ENCODE results near the gene HSF4.

The HSF4 gene

DNA sequence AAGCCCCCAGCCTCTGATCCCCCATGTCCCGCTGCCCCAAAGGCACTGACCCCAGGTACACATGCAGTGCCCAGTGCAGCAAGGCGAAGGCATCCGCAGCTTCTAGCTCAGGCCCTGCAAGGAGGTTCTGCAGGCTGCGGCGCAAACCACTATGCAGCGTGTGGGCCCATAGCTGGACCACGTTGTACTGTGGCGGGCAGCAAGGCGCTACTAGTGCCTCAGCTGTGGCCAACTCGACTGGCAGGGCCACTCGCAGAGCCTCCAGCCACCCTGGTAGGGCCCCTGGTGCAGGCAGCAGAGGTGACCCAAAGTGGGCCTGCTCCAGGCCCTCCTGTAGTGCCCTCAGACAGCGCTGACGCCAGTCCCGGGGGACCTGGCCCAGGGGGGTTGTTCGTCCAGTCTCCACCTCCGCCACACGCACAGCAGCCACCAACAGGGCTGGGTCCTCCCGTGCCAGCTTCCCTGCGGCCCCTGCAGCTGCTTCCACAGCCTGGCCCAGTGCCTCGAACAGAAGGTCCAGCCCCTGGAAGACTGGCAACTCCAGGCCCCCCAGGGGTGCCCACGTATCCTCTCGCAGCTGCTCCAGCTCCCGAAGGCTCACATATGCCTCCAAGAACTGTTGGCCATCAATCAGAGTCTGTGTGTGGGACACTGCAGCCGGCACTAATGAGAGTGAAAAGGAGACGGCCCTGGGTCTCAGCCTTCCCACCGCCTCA, 22.8 kb downstream of the HSF4 start:
- no peak for DNase-seq

GRCh38 chr16:67188323-67188722, 23.8 kb downstream of the HSF4 start:
- no peak for DNase-seq

DNA sequence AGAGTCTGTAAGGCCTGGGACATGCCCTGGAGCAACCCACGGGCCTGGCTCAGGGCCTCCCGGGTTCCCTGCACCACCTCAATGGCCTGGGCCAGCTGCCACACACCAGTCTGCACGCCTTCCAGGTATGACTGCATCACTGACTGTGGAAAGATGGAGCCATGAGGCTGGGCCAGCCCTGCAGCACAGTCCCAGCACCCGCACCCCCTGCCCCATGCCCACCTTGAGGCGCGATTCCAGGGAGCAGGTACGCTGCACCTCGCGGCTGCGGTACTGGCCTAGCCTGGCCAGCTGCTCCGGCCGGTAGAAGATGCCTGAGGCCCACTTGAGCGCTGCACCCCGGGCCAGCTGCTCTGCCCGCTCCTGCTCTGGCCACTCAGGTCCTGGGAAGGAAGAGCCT, 24.3 kb downstream of the HSF4 start:
- no peak for DNase-seq

DNA sequence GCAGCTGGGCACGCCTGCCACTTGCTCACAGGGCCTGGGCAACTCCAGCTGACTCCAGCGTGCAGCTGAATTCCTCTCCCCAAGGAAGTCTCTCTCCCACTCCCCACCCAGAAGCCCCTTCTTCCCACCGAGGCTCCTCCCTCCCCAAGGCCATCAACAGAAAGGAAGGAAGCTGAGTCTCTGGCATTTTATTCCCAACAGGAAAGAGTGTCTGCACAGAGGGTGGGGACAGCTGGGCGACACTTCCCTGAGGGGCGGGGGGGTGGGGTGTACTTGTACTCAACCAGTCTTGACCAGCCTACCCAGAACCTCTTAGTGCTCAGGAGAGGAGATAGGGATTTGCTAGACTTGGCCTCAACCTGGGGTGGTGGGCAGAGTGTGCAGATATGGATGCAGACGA, 25.5 kb downstream of the HSF4 start, which contains the start of gene EXOC3L1:
Gene EXOC3L1, minus strand, starts transcription at position 96 of the 400 bp plus-strand sequence. CDS start 460 bp downstream, outside the sequence.
- no peak for DNase-seq

DNA sequence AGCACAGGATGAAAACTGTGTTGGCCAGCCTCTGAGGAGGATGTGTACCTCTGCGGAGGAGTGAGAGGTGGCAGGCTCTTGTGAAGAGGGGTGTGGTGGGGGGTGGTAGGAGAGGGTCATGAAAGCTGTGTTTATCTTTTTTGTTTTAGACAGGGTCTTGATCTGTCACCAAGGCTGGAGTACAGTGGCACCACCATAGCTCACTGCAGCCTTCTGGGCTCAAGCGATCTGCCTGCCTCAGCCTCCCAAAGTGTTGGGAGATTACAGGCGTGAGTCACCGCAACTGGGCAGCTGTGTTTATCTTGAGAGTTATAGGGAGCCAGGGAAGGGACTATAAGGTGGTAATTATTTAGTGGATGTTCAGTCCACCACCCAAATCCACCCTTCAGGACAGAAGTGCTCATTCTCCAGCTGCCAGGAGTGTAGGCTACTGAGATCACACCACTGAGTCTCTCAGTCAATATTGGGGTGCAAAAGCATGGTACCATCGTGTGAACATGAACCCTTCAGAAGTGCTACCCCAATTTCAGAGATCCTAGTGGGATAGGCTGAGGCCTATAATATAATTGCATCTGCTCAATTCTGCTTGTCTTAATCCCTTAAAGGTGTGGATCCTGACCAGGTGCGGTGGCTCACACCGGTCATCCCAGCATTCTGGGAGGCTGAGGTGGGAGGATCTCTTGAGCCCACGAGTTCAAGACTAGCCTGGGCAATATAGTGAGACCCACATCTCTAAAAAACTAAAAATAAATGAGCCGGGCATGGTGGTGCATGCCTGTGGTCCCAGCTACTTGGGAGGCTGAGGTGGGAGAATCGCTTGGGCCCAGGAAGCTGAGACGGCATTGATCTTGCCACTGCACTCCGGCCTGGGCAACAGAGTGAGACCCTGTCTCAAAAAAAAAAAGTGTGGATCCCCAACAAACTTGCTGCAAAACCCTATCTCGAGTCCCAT, 26.2 kb downstream of the HSF4 start:
- no peak for DNase-seq

DNA sequence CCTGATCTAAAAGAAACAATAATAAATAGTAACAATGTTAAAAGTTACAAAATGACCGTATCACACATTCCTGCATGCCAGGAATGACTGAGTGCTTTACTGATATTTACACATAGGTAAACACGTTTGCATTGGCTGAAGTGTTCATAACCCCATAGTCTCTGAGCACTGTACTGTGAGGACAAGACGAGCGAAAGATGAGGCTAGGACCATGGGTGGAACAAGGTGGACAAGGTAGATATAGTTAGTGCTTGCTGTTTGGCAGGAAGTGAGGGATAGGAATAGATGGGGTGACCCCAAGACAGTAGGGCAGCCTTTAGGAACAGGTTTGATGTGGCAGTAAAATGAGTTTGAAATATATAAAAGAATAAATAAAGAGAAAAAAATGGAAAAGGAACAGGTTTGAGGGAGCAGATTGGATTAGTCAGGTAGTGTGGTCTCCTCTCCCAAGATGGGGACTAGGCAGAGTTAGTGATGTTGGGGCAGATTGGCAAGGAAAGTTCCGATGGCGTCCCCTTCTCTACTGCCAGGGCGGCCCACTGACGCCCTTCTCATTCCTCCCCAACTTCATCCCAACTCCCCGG, 27.0 kb downstream of the HSF4 start:
- DNase-seq: no peak

GRCh38 chr16:67191995-67192681, 27.6 kb downstream of the HSF4 start, which contains the start of gene E2F4:
Gene E2F4 (plus strand): TSS chr16:67192155. CDS start chr16:67192228, 73 bp downstream.
- DNase-seq: peak; percentile 88

GRCh38 chr16:67192781-67193361, 28.3 kb downstream of the HSF4 start:
- no peak for DNase-seq

- DNase-seq: no peak
Observed at GRCh38 chr16:67193536-67193935, 29.0 kb downstream of the HSF4 start.

DNA sequence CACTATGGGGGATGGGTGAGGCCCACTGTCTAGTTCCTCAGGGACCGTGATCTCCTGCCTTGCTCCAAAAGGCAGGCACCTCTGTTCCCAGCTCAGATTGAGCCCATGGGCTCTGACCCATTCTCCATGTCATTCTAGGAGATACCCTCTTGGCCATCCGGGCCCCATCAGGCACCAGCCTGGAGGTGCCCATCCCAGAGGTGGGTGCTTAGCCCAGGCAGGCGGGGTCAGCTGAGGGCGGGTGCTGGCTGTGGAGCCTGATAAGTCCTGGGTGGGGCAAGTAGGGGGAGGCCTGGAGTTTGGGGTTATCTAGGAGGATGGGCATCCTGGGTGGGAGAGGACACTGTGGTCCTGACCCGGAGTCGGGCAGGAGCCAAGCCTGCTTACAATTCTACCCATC, 29.7 kb downstream of the HSF4 start:
- DNase-seq: no peak

DNA sequence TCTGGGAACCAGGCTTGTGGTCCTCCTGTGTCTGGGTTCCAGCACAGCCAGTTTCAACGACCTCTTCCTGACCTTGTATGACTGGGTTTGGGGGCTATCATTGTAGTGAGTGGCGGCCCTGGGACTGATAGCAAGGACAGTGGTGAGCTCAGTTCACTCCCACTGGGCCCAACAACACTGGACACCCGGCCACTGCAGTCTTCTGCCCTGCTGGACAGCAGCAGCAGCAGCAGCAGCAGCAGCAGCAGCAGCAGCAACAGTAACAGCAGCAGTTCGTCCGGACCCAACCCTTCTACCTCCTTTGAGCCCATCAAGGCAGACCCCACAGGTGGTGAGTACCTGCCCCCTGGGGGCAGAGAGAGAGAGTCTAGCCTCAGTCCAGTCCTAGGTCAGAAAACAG, 31.1 kb downstream of the HSF4 start:
- no peak for DNase-seq

- DNase-seq: no peak
Observed at GRCh38 chr16:67196881-67197280, 32.3 kb downstream of the HSF4 start.

DNA sequence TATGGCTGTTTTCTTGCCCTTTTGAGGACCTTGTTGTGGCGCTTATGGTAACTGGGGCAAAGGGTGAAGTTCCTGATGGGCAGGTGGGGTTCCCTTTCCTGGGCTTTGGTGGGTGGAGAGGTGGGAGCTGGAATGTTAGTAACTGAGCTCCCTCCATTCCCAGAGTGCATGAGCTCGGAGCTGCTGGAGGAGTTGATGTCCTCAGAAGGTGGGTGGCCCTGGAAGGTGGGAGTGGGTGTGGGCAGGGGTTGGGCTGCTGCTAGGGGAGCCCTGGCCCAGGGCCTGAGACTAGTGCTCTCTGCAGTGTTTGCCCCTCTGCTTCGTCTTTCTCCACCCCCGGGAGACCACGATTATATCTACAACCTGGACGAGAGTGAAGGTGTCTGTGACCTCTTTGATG, 33.2 kb downstream of the HSF4 start:
- no peak for DNase-seq

- peak; percentile 40 for DNase-seq
Observed at GRCh38 chr16:67198238-67198734, 33.7 kb downstream of the HSF4 start.

- DNase-seq: no peak
Observed at GRCh38 chr16:67199011-67199807, 34.7 kb downstream of the HSF4 start, which contains the start of gene ELMO3. Gene ELMO3 (plus strand): TSS chr16:67199131. CDS start chr16:67199327, 196 bp downstream.

DNA sequence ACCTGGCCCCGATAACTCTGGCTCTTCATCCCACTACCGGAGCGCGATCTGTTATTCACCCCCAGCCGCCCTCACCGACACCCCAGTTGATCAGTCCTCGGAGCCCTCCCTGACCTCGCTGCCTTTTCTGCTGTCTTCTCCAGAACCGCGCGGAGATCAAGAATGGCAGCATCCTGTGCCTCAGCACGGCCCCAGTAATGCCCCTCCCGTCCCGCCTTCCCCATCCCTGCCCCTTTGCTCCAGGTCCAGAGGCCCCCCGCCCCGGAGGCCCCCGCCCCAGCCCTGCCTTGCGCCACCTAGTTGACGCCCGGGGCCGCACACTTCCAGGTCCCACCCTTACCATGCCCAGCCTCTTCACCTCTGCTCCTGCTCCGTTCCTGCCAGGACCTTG, 35.3 kb downstream of the HSF4 start:
- DNase-seq: no peak

GRCh38 chr16:67200491-67200890, 35.9 kb downstream of the HSF4 start:
- no peak for DNase-seq

DNA sequence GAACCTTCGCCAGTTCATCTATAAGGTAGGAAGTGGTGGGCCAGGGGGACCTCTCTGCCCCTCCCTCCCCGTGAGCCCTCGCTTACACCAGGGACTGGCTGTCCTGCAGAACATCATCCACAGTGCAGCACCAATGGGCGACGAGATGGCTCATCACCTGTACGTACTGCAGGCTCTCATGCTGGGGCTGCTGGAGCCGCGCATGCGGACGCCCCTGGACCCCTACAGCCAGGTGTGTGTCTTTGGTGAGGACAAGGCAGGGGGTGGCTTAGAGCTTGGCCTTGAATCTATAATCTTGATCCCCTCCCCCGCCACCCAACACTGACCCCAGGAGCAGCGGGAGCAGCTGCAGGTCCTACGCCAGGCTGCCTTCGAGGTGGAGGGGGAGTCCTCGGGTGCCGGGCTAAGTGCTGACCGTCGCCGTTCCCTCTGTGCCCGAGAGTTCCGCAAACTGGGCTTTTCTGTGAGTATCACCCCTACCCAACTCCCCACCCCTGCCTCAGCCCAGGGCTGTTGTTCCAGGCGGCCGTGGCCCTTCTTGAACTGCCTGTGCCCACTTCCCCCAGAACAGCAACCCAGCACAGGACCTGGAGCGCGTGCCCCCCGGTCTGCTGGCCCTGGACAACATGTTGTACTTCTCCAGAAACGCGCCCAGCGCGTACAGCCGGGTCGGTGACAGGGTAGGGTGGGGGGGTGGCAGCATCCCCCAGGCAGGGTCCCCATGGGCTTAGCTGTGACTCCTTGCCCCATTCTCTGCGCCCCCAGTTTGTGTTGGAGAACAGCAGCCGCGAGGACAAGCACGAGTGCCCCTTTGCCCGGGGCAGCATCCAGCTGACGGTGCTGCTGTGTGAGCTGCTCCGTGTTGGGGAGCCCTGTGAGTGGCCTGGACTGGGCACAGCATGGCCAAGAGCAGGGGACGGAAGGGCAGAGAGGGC, 37.1 kb downstream of the HSF4 start:
- DNase-seq: no peak

GRCh38 chr16:67202426-67202825, 37.9 kb downstream of the HSF4 start:
- no peak for DNase-seq

- no peak for DNase-seq
Observed at GRCh38 chr16:67202956-67203493, 38.5 kb downstream of the HSF4 start.

Data from MV-4-11 (cell line).